MV-4-11 (cell line): ENCODE results near the gene PPP6R3.

Experiments
- DNase-seq: peaks from one replicate; lab custom pipeline; 2025; lab: John Stamatoyannopoulos, UW

The PPP6R3 gene

DNA sequence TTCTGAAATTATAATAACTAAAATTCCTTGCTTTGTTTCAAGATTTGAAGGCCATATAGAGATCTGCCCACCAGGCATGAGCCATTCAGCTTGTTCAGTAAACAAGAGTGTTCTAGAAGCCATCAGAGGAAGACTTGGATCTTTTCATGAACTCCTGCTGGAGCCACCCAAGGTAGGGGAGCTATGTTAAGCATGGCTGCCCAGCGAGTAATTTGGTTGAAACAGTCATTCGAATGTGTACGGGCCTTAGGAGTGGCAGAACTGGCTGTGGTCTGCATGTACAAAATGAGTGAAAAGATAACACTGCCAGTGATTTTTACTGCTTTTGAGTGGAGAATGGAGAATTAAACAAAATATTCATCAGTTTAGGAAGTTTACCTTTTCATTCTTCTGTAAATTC lies 103.7 kb downstream of the PPP6R3 start:
- no peak for DNase-seq

DNA sequence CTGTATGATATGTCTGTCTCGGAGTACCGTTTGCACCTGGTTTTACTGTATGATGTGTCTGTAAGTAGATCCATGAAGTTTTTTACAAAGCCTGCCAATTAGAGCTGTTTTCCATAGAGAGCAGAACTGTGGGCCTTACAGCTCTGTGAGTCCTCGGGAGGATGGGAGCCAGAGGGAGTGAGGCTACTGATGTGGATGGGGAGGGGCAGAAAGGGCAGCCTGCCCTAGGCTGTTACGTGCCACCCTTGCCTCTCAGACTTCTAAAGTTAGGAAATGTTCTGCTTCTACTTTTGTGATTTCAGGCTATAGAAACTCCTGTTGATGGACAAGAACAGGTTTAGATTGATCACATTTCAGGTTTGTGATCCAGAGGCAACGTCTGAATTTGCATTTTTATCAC lies 105.2 kb downstream of the PPP6R3 start:
- no peak for DNase-seq

DNA sequence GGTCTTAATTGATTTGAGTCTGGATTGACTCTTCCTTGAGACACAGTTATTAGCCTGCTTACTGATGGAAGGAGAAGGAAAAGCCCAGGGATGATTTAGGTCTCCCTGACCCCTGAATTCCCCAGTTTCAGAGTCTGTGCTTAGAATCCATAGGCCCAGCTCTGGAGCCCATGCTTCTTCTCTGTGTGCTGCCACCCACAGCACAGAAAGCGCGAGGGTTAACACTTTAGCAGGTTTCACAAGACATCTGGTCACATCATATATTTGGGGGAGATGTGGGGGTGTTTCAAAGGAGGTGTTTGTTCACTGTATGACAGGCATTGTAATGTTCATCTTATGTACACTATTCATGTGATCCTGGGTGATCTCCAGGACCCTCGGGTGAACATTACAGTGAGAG lies 107.0 kb downstream of the PPP6R3 start:
- no peak for DNase-seq

DNA sequence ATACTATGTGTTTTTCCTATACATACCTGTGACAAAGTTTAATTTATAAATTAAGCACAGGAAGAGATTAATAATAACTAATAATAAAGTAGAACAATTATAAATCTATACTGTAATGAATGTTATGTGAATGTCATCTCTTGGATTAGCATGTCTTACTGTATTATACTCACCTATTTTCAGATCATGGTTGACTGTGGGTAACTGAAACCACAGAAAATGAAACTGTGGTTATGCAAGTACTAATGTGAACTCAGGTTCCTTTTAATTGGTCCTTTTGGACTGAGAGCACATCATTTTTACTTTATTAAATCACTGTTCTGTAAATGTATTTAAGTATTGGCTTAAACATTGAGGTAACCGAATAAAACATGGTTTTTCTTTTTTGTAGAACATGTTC lies 108.8 kb downstream of the PPP6R3 start:
- DNase-seq = no peak

DNA sequence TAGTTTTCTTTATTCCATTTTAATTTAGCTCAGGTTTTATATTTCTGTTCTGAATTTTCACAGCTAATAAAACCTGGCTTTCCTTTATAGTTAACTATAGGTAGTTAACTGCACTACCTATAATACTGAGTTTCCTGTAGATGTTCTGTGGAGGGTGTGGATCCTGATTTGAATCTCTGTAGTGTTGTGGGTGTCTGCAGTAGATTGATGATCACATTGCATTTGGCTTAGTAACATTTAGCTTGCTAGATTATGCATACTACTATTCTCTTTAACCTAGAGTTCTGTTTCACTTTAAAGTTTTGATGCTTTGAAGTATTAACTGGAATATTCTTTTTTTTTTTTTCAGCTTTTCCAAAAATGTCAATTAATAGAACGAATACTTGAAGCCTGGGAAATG lies 110.1 kb downstream of the PPP6R3 start:
- no peak for DNase-seq

DNA sequence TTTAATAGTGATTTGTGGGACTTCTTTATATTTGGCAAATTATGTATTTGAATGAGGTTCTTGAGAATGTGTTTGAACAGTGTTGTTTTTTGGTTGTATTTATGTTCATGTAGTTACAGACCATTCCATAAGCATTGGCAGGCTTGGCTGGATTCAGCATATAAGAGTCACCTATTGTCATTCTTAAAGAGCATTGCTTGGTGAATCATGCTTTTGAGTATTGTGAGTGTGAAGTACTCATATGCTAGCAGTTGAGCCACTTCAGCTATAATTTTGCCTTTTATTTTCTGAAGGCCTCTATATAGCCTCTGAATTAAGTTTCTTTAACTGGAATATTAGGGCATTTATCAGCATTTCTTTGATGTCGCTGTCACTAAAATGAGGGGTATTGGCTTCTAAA lies 113.8 kb downstream of the PPP6R3 start:
- no peak for DNase-seq

DNA sequence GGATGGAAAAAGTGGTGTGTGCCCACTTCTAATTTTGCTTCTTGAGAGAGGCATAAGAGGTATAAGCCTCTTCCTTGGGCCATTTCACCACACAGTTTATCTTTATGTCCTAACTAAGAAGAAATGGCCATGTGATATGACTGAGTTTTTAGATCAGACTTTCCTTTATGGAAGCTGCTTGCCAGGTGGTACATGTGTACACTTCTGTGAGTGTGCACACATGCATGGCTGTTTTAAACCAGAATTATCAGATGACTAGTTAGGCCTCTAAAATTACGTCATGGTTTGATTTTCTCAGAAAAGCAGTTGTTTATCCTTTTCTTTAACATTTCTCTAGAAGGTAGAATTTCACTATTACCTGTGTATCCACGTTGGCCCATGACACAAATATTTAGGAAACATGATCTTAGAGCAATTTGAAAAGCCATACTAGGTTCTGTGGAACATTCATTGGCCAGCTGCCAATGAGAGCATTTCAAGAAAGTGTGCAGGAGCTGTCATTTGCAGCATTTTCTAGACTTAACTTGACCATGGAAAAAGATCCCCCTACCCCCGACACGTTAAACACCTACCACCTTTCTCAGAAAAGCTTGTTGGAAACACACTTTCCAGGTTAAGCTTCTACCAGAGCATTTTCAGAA lies 114.6 kb downstream of the PPP6R3 start:
- DNase-seq = no peak

DNA sequence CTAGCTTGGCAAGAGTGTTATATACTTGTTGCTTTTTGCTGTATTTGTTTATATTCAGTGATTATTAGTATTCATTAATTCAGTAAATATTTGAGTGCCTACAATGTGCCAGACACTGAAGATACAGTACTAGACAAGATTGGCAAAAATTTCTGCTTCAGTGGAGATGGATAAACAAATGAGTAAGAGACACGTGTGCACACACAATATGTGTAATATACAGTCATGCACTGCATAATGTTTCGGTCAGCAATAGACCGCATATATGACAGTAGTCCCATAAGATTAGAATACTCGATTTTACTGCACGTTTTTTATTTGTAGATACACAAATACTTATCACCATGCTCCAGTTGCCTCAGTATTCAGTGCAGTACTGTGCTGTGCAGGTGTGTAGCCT lies 118.9 kb downstream of the PPP6R3 start:
- no peak for DNase-seq

DNA sequence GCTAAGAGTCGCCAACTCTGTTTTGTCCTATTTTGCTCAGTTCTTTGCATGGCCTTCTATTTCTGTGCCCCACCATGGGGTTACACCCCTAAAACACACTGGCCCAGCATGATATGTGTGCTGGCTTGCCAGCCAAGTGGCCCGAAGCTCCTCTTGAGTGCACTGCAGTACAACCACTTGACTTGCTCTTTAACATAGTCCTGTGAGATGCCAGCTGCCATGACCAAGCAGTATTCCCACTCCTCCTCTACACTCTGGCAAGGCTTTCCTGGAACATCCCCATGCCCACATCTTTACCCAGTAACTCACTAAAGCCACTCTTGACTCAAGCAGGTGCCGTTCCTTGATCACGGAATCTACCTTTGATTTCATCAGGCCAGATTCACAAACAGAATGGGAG lies 120.9 kb downstream of the PPP6R3 start:
- DNase-seq = no peak

DNA sequence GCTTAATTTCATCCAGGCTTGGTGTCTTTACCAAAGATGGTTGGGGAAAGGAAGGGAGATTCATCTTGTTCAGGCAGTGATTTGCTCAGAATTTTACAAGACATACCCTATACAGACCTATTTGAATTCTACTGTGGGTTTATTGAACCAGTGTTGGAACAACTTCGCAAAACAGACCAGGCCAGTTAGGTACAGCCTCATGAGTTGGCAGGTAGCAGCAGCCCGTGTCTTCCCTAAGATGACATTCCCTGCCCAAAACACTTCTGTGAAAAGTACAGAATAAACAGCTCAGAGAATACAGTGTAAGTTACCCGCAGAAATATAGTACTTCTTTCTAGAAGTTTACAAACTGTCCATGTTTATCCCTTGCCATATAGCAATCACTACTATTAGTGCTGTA lies 121.3 kb downstream of the PPP6R3 start:
- DNase-seq = no peak

DNA sequence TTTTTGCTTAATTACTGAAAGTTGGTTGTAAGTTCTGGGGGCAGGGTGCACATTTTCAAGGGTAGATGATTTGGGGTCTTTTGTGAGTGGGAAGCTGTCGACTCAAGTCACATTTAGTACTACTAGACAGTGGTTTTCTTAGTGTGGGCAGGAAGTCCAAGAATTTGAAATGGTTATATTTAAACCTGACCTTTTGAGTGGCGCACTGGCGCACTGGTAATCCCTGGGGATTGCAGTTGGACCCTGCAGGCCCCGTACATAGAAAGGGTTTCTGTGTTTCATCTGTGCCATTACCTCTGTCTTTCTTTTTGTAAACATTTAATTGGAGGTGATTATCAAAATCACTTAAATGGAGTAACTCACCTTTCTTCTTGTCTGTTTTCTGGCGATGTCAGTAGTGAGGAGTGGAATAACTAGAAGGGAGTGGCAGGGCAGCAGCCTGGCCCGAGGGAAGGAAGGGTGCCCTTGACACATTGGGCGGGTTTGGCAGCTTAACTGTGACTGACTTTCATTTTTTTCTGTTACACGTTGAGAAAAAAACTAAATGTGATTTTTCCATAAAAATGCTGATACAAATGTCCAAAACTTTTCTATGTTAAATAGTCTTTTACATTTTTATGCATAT lies 122.0 kb downstream of the PPP6R3 start:
- DNase-seq = no peak

DNA sequence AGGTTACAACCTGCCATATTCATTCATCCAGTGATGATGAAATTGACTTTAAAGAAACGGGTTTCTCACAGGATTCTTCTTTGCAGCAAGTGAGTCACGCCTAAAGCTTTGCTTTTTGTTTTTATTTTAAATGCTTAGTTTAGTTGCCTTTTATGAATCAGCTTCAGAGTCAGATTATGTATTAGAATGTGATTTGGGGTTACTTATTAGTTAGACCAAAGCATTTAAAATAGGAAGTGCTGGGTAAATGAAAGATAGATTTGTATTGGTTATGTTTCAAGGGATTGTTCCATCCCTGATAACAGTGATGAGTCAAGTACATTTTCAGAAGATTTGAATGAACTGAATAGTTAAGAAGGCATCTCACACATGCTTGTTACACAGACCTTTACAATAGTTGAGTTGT lies 122.5 kb downstream of the PPP6R3 start:
- DNase-seq = no peak

DNA sequence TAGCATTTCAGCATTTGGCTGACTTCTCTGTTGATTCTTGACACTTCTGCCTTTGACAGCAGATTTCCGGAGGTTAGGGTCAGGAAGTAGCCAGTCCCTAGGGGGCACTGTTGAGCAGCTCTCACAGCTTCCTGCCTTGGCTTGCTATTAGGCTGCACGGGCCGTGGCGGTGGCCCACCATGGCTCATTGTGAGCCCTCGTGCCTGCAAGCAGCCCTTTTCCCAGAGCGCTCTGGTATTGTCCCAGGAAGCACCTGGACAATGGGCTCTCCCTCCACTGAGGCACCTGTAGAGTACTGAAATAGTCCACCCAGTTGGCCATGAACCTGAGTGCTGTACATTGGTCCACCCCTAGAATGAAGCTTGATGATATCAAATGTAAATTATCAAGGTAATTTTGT lies 123.5 kb downstream of the PPP6R3 start:
- peak; percentile 26 for DNase-seq

DNA sequence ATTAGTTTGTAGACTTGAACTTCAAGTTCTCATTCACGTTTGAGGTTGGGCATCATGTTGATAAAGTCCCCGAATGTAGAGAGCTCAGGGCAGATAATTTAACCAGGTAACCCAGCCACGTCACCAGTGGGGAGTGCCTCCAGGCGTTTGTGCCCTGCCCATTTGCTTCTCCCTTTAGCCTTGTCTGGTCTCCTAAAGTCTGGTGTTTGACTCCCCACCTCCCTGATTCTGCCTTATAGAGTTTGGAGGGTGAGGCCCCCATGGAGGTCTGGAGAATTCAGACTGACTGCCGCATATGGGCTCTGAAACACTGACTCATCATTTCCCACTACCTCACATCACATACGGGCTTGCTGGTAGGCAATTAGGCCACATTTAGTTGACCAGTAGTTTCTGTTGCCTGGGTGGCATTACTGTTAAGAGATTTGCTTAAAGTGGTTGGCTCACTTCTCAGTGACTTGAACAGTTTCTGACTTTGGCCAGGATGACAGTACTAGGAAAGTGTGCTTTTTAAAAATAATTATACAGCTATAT lies 124.5 kb downstream of the PPP6R3 start:
- DNase-seq = peak; percentile 17

DNA sequence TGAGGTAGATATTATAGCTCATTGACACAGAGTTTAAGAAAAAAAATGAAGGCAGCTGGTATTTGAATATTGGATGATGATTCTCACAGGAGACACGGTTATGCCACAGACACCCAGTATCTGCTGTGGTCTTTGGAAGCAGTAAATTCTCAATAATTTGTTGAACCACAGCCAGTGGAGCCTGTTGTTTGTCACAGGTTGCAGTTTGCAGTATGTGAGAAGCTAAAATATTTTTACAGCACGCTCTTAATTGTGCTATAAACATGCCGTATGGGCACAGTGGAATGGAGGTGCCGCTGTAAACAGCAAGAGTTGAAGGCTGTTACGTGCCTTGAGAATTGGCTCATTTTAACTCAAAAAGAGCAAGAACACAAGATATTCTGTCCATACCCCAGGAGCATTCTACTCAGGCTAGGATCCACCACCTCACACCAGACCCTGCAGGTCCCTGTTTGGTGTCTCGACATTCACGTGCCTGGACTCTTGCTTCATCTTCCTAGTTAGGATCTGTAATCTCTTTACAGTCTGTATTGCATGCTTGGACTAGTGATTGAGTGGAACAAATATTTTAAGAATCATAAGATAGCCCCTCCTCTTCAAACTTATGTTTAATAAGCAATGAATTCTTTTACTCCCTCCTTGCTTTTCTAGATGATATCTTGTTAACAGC lies 129.1 kb downstream of the PPP6R3 start:
- DNase-seq = no peak

DNA sequence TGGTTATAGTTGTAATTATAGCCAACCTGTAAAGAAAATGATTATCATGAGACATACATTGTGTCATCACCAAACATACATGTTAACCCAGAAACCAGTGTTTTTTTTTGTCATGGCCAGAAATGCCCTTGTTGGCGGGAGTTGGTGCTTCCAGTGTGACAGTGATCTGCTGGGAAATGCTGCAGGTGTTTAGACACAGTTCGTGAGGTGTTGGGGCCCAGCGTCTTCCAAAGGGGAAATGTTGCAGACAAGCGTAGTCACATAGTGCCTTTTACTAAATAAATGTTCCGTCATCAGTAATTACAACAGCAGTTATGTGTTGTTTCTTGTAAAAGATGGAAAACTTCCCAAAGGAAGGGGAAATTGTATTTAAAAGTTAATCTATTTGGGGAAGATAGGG lies 131.2 kb downstream of the PPP6R3 start:
- DNase-seq = no peak

DNA sequence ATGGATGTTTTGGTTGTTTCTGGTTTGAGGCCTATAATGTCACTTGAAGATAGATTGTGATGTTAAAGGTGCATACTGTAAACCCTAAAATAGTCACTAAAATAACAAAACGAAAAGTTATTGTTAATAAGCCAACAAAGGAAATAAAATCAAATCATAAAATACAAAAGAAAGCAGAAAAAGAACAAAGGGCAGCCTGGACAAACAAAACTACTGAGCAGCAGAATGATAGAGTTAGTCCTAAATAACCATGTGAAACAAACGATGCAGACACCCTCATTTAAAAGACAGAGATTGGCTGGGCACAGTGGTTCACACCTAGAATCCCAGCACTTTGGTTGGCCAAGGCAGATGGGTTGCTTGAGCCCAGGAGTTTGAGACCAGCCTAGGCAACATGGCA lies 132.9 kb downstream of the PPP6R3 start:
- DNase-seq = no peak

DNA sequence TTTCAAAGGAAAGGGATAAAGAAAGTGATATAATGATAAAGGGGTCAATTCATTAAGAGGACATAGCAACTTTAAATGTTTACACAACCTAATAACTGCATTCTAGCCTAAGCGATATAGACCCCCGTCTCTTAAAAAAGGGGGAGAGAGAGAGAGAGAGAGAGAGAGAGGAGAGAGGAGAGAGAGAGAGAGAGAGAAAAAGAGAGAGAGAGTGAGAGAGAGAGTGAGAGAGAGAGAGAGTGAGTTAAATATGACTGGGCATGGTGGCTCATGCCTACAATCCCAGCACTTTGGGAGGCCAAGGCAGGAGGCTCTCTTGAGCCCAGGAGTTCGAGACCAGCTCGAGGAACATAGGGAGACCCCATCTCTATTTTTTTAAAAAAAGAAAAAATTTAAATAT lies 133.6 kb downstream of the PPP6R3 start:
- DNase-seq = no peak

DNA sequence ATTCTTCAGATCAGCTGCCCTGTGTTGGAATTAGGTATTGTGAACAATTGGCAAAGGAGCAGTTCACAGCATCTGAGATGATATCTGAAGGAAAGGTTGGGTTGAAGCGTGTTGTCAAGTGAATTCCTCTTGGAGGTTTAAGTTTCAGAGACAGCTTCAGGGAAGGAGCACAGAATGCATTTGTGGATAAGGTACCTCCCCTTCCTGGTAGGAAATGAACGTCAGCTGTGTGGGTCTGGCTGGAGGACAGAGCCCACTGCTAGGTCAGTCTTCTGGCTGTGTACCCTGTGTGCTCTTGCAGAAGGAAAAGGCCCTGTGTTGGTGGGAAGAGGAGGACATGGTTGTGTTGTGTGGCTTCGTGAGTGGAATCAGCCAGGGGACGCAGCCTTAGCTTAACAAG lies 135.7 kb downstream of the PPP6R3 start:
- DNase-seq = no peak

DNA sequence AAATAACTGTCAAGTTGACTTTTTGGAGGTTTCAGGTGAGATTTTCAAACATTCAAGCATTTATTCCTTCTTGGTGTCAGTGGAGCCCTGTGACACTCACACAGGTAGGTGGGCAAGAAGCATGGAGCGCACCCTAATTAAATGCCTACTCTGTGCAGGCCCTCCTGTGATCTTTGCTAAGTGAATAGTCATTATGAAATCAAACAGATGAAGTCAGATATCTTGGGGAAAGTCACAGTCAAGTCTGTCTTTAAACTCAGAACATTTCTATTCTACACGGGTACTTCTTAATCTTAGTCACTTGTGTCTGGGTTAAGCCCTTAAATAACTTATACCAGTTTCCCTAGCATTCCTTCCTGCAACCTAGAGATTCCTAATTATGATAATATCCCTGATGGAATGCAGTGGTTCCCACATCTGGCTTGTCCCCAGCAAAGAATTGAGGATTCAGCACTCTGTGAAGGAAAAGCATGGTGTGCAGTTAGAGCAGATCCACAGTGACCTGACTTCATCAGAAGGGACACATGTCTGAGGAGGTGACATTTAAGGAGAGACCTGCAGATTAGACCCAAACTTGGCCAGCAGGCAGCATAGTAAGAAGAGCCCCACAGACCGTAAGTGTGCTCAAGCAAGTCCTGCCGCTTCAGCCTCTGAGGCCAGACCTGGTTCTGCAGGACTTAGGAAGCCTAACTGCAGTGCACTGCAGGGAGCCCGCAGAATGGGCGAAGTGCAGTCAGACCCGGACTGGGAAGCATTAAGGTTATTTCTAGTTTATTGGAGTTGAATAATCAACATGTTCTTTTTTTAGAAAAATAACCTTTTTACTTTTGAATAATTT lies 138.5 kb downstream of the PPP6R3 start:
- no peak for DNase-seq

DNA sequence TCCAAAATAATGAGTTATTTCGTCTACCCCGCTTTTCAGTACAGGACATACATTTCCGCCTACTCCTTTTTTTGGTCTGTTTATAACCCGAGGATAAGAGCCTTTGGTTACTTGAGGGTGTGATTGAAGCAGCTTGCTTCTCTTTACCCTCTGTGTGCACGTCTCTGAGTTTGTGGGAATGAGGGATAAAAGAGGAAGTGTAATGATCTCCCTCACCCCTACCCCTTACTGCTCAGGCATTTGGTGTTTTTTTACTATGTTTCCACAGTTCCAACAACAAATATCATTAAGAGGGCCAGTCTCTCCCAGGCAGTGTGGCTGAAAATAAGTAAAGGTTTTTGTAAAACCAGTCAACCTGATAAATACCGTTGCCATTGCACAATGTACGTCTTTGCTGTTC lies 140.6 kb downstream of the PPP6R3 start:
- peak; percentile 58 for DNase-seq

DNA sequence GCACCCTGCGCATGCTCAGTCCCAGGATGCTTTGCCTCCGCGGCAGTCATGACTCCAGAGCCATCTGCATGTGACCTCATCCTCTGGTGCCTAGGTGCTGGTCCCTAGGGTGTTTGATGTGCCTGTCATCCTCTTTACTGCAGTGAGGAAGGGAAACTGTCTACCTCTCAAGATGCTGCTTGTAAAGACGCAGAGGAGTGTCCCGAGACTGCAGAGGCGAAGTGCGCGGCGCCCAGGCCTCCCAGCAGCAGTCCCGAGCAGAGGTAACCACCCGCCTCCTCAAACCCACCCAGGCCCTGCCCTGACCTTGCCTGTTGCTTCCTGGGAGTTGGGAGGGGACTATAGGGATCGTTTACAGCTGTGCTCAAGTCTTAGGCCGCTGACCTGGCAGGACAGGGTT lies 149.2 kb downstream of the PPP6R3 start:
- DNase-seq = no peak
